IPS-NIHi7 (cell line): ENCODE data around the gene SOX15.
A peak's percentile ranks its signal among the peaks of the same experiment; 100 is the strongest.

Source experiments
- DNase-seq: peaks from one replicate; pipeline ENCODE4 v3.0.0; 2012; ENCODE audit warnings: mixed read lengths; ENCODE audit errors: extremely low spot score

The SOX15 gene

GRCh38 chr17:7557775-7558543, 31.9 kb downstream of the SOX15 start:
- peak; percentile 69 for DNase-seq

GRCh38 chr17:7557147-7557764, 32.6 kb downstream of the SOX15 start:
- DNase-seq = no peak

- DNase-seq = no peak
These were observed 33.3 kb downstream of the SOX15 start for GRCh38 chr17:7556627-7557026.

- DNase-seq = peak; percentile 35
These were observed 34.5 kb downstream of the SOX15 start for GRCh38 chr17:7555320-7555948.

GRCh38 chr17:7553356-7553755, 36.5 kb downstream of the SOX15 start:
- DNase-seq = no peak

- no peak for DNase-seq
These were observed 37.3 kb downstream of the SOX15 start for GRCh38 chr17:7552621-7553051.

- no peak for DNase-seq
These were observed 38.5 kb downstream of the SOX15 start for GRCh38 chr17:7551396-7551795.

- no peak for DNase-seq
These were observed 39.5 kb downstream of the SOX15 start for GRCh38 chr17:7550344-7550743.

- no peak for DNase-seq
These were observed 40.4 kb downstream of the SOX15 start for GRCh38 chr17:7549401-7550055.

- peak; percentile 68 for DNase-seq
These were observed 41.1 kb downstream of the SOX15 start, which contains the start of gene TNFSF12 for GRCh38 chr17:7548585-7549400. Gene TNFSF12 (plus strand): TSS chr17:7549058. CDS start chr17:7549154, 96 bp downstream.

- DNase-seq = no peak
These were observed 45.0 kb downstream of the SOX15 start for GRCh38 chr17:7544911-7545310.

GRCh38 chr17:7541074-7541621, 48.7 kb downstream of the SOX15 start:
- no peak for DNase-seq

GRCh38 chr17:7538891-7539545, 50.9 kb downstream of the SOX15 start:
- no peak for DNase-seq
